WTC11 (cell line): ENCODE data around the gene RAB12. TPM values are rescaled to one million over a fixed set of nuclear protein-coding genes. Genes with fewer than 3 reads are reported as not detected.

Experiments used
- ATAC-seq: fragments of 200-7000 bp; cut with Tn5 transposase; 2 replicates; pipeline ENCODE4 v1.10.0; 2021; ENCODE audit warnings: mild to moderate bottlenecking, moderate library complexity
- CTCF ChIA-PET: fragments of 300-600 bp; sonication (Branson Sonifier 250); formaldehyde crosslinking; loops from one replicate; lab custom pipeline; 2021; ENCODE audit warnings: antibody characterized with exemption; lab: Charles Lee
- POLR2A ChIA-PET: fragments of 350-600 bp; sonication (Branson Sonifier 250); formaldehyde crosslinking; loops from one replicate; lab custom pipeline; 2021; ENCODE audit warnings: antibody characterized with exemption; lab: Charles Lee
- DNase-seq: peaks from one replicate; pipeline ENCODE4 v3.0.0; 2021; ENCODE audit warnings: low spot score
- H3K27ac Mint-ChIP-seq: 2 replicates; pipeline ENCODE4 v1.8.0; 2021; ENCODE audit warnings: mixed read lengths
- H3K27me3 Mint-ChIP-seq: 2 replicates; pipeline ENCODE4 v1.8.0; 2021; ENCODE audit warnings: low read depth, mild to moderate bottlenecking, moderate library complexity, mixed read lengths
- H3K36me3 Mint-ChIP-seq: 2 replicates; pipeline ENCODE4 v1.8.0; 2021; ENCODE audit warnings: mixed read lengths
- H3K4me1 Mint-ChIP-seq: 2 replicates; pipeline ENCODE4 v1.8.0; 2022; ENCODE audit warnings: mixed read lengths
- H3K4me3 Mint-ChIP-seq: 2 replicates; pipeline ENCODE4 v1.8.0; 2021; ENCODE audit warnings: mild to moderate bottlenecking, moderate library complexity, mixed read lengths
- H3K9me3 Mint-ChIP-seq: 2 replicates; pipeline ENCODE4 v1.8.0; 2021; ENCODE audit warnings: mixed read lengths
- CREB1 ChIP-seq: sonication (generic); formaldehyde crosslinking; IDR thresholded peaks from 2 replicates; pipeline ENCODE4 v1.8.0; 2023; ENCODE audit warnings: mild to moderate bottlenecking, missing genetic modification reagents
- EMX1 ChIP-seq: fragments of 250-450 bp; sonication (Bioruptor Pico); IDR thresholded peaks from 2 replicates; pipeline ENCODE4 v1.8.0; 2021; ENCODE audit warnings: mild to moderate bottlenecking
- FOXJ3 ChIP-seq: sonication (generic); formaldehyde crosslinking; IDR thresholded peaks from 2 replicates; pipeline ENCODE4 v1.9.0; 2021; ENCODE audit warnings: missing genetic modification reagents, mild to moderate bottlenecking, borderline replicate concordance
- FOXP1 ChIP-seq: sonication (generic); formaldehyde crosslinking; IDR thresholded peaks from 2 replicates; pipeline ENCODE4 v1.8.0; 2022; ENCODE audit warnings: missing genetic modification reagents, mild to moderate bottlenecking, moderate library complexity, borderline replicate concordance
- MYBL2 ChIP-seq: sonication (generic); formaldehyde crosslinking; IDR thresholded peaks from 2 replicates; pipeline ENCODE4 v1.8.1; 2023; ENCODE audit warnings: mild to moderate bottlenecking, moderate library complexity, missing genetic modification reagents
- NFATC4 ChIP-seq: fragments of 250-450 bp; sonication (Bioruptor Pico); IDR thresholded peaks from 2 replicates; pipeline ENCODE4 v1.9.0; 2021; ENCODE audit warnings: mild to moderate bottlenecking
- TP53 ChIP-seq: sonication (generic); formaldehyde crosslinking; IDR thresholded peaks from 2 replicates; pipeline ENCODE4 v1.8.1; 2023; ENCODE audit warnings: mild to moderate bottlenecking, missing genetic modification reagents
- ZBTB21 ChIP-seq: sonication (generic); formaldehyde crosslinking; IDR thresholded peaks from 2 replicates; pipeline ENCODE4 v1.8.1; 2023; ENCODE audit warnings: mild to moderate bottlenecking, missing genetic modification reagents, borderline replicate concordance
- ZNF232 ChIP-seq: sonication (generic); formaldehyde crosslinking; IDR thresholded peaks from 2 replicates; pipeline ENCODE4 v1.8.0; 2022; ENCODE audit warnings: mild to moderate bottlenecking, missing genetic modification reagents
- ZNF396 ChIP-seq: fragments of 250-450 bp; sonication (Bioruptor Pico); IDR thresholded peaks from 2 replicates; pipeline ENCODE4 v1.8.0; 2021; ENCODE audit warnings: mild to moderate bottlenecking, moderate library complexity, borderline replicate concordance
- ZNF423 ChIP-seq: fragments of 250-450 bp; sonication (Bioruptor Pico); IDR thresholded peaks from 2 replicates; pipeline ENCODE4 v2.1.2; 2022; ENCODE audit warnings: mild to moderate bottlenecking, moderate library complexity
- total RNA-seq: library from RNA; stranded (reverse); gene quantifications from 3 replicates; pipeline ENCODE4 v1.2.3, GENCODE V29; 2021
- TF ChIP-seq, protein P1 (sequence below): sonication (generic); formaldehyde crosslinking; IDR thresholded peaks from 2 replicates; pipeline ENCODE4 v1.8.1; 2023; ENCODE audit warnings: mild to moderate bottlenecking, missing genetic modification reagents, borderline replicate concordance
- TF ChIP-seq, protein P2 (sequence below): sonication (generic); formaldehyde crosslinking; IDR thresholded peaks from 2 replicates; pipeline ENCODE4 v1.8.1; 2023; ENCODE audit warnings: mild to moderate bottlenecking, missing genetic modification reagents
- TF ChIP-seq, protein P3 (sequence below): fragments of 250-450 bp; sonication (Bioruptor Pico); IDR thresholded peaks from 2 replicates; pipeline ENCODE4 v1.9.0; 2021; ENCODE audit warnings: mild to moderate bottlenecking
- TF ChIP-seq, protein P4 (sequence below): sonication (generic); formaldehyde crosslinking; IDR thresholded peaks from 2 replicates; pipeline ENCODE4 v1.8.1; 2022; ENCODE audit warnings: missing genetic modification reagents, borderline replicate concordance
- TF ChIP-seq, protein P5 (sequence below): sonication (generic); formaldehyde crosslinking; IDR thresholded peaks from 2 replicates; pipeline ENCODE4 v1.8.0; 2023; ENCODE audit warnings: missing genetic modification reagents
- TF ChIP-seq, protein P6 (sequence below): sonication (generic); formaldehyde crosslinking; IDR thresholded peaks from 2 replicates; pipeline ENCODE4 v1.8.0; 2022; ENCODE audit warnings: mild to moderate bottlenecking, missing genetic modification reagents

Gene RAB12
- total RNA-seq, 1 experiment from 2014 or later: 69.3 TPM

DNA sequence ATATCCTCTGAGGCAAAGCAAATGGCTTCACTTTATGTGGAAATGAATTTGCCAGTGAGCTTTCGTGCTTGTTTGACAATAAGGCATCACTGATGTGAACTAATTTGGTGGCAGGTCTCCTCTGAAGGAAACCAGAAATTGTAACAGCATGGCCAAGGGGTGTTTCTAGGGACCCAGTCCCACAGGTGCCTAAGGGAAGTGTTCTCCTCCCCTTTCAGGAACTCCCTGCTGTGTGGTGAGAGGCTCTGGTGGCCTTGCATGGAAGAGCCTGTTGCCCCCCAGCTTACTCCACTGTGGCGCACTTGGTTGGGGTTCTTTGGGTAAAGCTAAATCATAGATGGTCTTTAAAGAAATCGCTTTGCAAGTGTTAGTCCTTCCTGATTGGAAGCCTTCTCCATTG is 20.4 kb downstream of the RAB12 start:
- ATAC-seq (peak; percentile 52), DNase-seq (no peak)
- peak overlapping the region; percentile 26 for H3K4me3 Mint-ChIP-seq
- H3K4me1 Mint-ChIP-seq: peaks cover 84% of the 10 kb centered on the region
- no peaks in the 10 kb centered on the region for H3K27me3 Mint-ChIP-seq
- peak overlapping the region; percentile 91 for H3K27ac Mint-ChIP-seq
- ChIA-PET POLR2A (no interaction called here), CTCF (interaction anchor here (1.0 kb wide), 1 partner anchor 21 kb away, joined by 5 read pairs; the partner anchor contains the start of gene RAB12)
- H3K9me3 Mint-ChIP-seq: no peaks in the 10 kb centered on the region
- TF ChIP-seq, protein P1, sequence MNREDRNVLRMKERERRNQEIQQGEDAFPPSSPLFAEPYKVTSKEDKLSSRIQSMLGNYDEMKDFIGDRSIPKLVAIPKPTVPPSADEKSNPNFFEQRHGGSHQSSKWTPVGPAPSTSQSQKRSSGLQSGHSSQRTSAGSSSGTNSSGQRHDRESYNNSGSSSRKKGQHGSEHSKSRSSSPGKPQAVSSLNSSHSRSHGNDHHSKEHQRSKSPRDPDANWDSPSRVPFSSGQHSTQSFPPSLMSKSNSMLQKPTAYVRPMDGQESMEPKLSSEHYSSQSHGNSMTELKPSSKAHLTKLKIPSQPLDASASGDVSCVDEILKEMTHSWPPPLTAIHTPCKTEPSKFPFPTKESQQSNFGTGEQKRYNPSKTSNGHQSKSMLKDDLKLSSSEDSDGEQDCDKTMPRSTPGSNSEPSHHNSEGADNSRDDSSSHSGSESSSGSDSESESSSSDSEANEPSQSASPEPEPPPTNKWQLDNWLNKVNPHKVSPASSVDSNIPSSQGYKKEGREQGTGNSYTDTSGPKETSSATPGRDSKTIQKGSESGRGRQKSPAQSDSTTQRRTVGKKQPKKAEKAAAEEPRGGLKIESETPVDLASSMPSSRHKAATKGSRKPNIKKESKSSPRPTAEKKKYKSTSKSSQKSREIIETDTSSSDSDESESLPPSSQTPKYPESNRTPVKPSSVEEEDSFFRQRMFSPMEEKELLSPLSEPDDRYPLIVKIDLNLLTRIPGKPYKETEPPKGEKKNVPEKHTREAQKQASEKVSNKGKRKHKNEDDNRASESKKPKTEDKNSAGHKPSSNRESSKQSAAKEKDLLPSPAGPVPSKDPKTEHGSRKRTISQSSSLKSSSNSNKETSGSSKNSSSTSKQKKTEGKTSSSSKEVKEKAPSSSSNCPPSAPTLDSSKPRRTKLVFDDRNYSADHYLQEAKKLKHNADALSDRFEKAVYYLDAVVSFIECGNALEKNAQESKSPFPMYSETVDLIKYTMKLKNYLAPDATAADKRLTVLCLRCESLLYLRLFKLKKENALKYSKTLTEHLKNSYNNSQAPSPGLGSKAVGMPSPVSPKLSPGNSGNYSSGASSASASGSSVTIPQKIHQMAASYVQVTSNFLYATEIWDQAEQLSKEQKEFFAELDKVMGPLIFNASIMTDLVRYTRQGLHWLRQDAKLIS (CRISPR knock-in tag): no peak
- no peak for TF ChIP-seq MYBL2 (CRISPR knock-in tag)
- no peak for TF ChIP-seq EMX1
- TF ChIP-seq FOXP1 (CRISPR knock-in tag): no peak
- TF ChIP-seq, protein P2, sequence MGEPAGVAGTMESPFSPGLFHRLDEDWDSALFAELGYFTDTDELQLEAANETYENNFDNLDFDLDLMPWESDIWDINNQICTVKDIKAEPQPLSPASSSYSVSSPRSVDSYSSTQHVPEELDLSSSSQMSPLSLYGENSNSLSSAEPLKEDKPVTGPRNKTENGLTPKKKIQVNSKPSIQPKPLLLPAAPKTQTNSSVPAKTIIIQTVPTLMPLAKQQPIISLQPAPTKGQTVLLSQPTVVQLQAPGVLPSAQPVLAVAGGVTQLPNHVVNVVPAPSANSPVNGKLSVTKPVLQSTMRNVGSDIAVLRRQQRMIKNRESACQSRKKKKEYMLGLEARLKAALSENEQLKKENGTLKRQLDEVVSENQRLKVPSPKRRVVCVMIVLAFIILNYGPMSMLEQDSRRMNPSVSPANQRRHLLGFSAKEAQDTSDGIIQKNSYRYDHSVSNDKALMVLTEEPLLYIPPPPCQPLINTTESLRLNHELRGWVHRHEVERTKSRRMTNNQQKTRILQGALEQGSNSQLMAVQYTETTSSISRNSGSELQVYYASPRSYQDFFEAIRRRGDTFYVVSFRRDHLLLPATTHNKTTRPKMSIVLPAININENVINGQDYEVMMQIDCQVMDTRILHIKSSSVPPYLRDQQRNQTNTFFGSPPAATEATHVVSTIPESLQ (CRISPR knock-in tag): no peak
- TF ChIP-seq, protein P3, sequence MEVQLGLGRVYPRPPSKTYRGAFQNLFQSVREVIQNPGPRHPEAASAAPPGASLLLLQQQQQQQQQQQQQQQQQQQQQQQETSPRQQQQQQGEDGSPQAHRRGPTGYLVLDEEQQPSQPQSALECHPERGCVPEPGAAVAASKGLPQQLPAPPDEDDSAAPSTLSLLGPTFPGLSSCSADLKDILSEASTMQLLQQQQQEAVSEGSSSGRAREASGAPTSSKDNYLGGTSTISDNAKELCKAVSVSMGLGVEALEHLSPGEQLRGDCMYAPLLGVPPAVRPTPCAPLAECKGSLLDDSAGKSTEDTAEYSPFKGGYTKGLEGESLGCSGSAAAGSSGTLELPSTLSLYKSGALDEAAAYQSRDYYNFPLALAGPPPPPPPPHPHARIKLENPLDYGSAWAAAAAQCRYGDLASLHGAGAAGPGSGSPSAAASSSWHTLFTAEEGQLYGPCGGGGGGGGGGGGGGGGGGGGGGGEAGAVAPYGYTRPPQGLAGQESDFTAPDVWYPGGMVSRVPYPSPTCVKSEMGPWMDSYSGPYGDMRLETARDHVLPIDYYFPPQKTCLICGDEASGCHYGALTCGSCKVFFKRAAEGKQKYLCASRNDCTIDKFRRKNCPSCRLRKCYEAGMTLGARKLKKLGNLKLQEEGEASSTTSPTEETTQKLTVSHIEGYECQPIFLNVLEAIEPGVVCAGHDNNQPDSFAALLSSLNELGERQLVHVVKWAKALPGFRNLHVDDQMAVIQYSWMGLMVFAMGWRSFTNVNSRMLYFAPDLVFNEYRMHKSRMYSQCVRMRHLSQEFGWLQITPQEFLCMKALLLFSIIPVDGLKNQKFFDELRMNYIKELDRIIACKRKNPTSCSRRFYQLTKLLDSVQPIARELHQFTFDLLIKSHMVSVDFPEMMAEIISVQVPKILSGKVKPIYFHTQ (CRISPR knock-in tag): no peak
- TF ChIP-seq CREB1 (CRISPR knock-in tag): no peak
- no peak for TF ChIP-seq ZNF423 (CRISPR knock-in tag)
- TF ChIP-seq ZBTB21 (CRISPR knock-in tag): no peak
- TF ChIP-seq, protein P4, sequence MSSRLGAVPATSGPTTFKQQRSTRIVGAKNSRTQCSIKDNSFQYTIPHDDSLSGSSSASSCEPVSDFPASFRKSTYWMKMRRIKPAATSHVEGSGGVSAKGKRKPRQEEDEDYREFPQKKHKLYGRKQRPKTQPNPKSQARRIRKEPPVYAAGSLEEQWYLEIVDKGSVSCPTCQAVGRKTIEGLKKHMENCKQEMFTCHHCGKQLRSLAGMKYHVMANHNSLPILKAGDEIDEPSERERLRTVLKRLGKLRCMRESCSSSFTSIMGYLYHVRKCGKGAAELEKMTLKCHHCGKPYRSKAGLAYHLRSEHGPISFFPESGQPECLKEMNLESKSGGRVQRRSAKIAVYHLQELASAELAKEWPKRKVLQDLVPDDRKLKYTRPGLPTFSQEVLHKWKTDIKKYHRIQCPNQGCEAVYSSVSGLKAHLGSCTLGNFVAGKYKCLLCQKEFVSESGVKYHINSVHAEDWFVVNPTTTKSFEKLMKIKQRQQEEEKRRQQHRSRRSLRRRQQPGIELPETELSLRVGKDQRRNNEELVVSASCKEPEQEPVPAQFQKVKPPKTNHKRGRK (CRISPR knock-in tag): no peak
- TF ChIP-seq, protein P5, sequence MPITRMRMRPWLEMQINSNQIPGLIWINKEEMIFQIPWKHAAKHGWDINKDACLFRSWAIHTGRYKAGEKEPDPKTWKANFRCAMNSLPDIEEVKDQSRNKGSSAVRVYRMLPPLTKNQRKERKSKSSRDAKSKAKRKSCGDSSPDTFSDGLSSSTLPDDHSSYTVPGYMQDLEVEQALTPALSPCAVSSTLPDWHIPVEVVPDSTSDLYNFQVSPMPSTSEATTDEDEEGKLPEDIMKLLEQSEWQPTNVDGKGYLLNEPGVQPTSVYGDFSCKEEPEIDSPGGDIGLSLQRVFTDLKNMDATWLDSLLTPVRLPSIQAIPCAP (CRISPR knock-in tag): no peak
- no peak for TF ChIP-seq NFATC4 (CRISPR knock-in tag)
- TF ChIP-seq TP53: no peak
- TF ChIP-seq ZNF232: no peak
- TF ChIP-seq, protein P6, sequence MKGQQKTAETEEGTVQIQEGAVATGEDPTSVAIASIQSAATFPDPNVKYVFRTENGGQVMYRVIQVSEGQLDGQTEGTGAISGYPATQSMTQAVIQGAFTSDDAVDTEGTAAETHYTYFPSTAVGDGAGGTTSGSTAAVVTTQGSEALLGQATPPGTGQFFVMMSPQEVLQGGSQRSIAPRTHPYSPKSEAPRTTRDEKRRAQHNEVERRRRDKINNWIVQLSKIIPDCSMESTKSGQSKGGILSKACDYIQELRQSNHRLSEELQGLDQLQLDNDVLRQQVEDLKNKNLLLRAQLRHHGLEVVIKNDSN (CRISPR knock-in tag): no peak
- TF ChIP-seq FOXJ3 (CRISPR knock-in tag): no peak
- TF ChIP-seq ZNF396 (CRISPR knock-in tag): no peak
- peaks cover 73% of the 10 kb centered on the region for H3K36me3 Mint-ChIP-seq
